Measurements from ENCODE around the gene VPS4A.
A peak's percentile ranks its signal among the peaks of the same experiment; 100 is the strongest.

Gene VPS4A

DNA sequence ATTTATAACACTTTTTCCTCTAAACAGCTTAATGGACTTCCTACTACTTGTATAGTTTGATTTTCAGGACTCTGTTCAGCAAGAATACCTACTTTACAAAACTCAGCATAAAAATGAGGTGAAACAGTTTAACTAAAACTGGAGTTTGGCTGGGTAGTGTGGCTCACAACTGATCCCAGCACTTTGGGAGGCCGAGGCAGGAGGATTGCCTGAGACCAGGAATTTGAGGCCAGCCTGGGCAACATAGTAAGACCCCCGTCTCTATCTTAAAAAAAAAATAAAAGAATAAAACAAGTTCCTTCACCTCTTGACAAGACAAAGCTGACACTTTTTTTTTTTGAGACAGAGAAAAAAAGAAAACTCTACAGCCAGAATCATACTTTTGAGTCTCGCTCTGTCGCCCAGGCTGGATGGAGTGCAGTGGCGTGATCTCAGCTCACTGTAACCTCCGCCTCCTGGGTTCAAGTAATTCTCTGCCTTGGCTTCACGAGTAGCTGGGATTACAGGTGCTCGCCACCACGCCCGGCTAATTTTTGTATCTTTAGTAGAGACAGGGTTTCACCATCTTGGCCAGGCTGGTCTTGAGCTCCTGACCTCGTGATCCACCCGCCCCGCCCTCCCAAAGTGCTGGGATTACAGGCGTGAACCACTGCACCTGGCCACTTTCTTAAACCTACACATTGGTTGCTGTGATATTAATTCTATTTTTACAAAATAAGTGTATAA lies 16.6 kb downstream of the VPS4A start:
- Histone ChIP-seq H3K4me1 (ENCODE audit: control insufficient read depth, insufficient read depth, low read length) (peaks cover 17% of the 10 kb centered on the region), H3K27me3 (ENCODE audit: control insufficient read depth, insufficient read depth, low read length) (no peaks in the 10 kb centered on the region), H3K9me3 (ENCODE audit: control insufficient read depth, insufficient read depth, low read depth, low read length) (no peaks in the 10 kb centered on the region), H3K9ac (ENCODE audit: low read length) (no peak overlapping the region), H3K4me3 (ENCODE audit: low read depth, low read length) (no peak overlapping the region; the same call in 1 of the 2 replicates), H3K36me3 (ENCODE audit: control insufficient read depth, insufficient read depth, low read length) (peaks cover 71% of the 10 kb centered on the region), H3K27ac (ENCODE audit: low read depth, low read length) (no peak overlapping the region)

DNA sequence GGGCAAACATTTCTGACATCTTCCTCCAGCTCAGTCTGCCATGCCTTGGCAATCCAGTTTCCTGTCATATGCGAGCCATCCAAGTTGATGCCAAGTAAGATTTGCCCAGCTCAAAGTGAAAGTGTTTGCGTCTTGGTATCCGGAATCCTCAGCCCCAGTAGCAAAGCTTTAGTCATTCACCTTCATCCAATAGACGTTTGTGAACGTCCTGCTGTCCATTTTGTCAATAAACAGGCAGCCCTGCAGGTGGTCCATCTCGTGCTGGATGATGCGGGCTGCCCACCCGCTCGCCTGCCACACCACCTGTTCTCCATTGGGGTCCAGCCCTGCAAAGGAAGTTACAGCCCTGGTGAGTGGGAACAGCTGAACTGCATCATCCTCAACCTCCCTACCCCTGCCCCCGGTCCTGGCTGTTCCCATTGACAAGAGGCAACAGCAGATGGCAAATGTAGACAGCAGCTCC lies 17.7 kb downstream of the VPS4A start:
- Histone ChIP-seq H3K9me3 (ENCODE audit: control insufficient read depth, insufficient read depth, low read depth, low read length) (no peaks in the 10 kb centered on the region), H3K27me3 (ENCODE audit: control insufficient read depth, insufficient read depth, low read length) (no peaks in the 10 kb centered on the region), H3K36me3 (ENCODE audit: control insufficient read depth, insufficient read depth, low read length) (peaks cover 70% of the 10 kb centered on the region), H3K27ac (ENCODE audit: low read depth, low read length) (no peak overlapping the region), H3K4me3 (ENCODE audit: low read depth, low read length) (peak overlapping the region; percentile 92), H3K4me1 (ENCODE audit: control insufficient read depth, insufficient read depth, low read length) (peaks cover 17% of the 10 kb centered on the region), H3K9ac (ENCODE audit: low read length) (peak overlapping the region; percentile 97)

DNA sequence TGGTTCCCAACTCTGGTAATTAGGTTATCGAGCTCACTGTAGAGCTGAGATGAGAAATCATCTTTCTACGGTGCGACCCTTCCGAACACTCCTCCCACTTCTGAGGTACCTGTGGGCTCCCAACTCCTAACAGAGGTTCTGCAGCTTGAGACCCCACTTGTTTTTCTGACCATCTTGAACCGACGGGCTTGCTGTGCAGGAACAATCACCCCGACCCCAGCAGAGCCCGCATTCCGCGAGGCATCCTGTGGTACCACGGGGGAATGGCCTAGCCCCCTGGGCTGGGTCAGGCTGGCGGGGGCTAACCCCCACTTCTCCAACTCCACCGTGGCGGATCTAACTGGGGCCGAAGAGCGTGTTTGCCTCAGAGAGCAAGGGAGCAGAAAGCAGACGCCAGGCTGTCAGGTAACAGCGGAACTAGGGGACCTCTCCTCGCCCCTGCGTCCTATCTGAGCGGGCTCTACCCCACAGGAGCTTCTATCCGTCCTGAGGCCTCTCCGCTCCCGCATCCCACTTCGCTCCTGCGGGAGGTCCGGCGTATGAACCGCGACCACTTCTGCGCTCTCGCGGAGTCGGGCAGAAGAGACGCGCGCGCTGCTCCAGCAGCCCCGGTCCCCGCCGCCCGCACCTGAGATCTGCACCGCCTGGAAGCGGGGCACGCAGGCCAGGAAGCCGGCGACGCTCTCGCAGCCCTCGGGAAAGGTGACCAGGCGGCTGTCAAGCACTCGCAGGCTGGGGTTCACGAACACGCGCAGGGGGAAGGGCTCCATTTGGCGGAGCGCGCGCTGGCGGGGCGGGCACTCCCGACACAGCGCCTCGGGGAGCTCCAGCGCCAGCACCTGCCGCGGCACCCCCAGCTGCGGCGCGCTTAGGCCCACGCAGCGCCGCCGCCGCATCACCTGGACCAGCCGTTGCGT lies 18.5 kb downstream of the VPS4A start:
- peak overlapping the region; percentile 93 for H3K27ac ChIP-seq (ENCODE audit: low read depth, low read length)
- H3K9ac ChIP-seq (ENCODE audit: low read length): peak overlapping the region; percentile 97
- H3K27me3 ChIP-seq (ENCODE audit: control insufficient read depth, insufficient read depth, low read length): no peaks in the 10 kb centered on the region
- peaks cover 70% of the 10 kb centered on the region for H3K36me3 ChIP-seq (ENCODE audit: control insufficient read depth, insufficient read depth, low read length)
- H3K9me3 ChIP-seq (ENCODE audit: control insufficient read depth, insufficient read depth, low read depth, low read length): no peaks in the 10 kb centered on the region
- peaks cover 17% of the 10 kb centered on the region for H3K4me1 ChIP-seq (ENCODE audit: control insufficient read depth, insufficient read depth, low read length)
- peak overlapping the region; percentile 92 for H3K4me3 ChIP-seq (ENCODE audit: low read depth, low read length)

DNA sequence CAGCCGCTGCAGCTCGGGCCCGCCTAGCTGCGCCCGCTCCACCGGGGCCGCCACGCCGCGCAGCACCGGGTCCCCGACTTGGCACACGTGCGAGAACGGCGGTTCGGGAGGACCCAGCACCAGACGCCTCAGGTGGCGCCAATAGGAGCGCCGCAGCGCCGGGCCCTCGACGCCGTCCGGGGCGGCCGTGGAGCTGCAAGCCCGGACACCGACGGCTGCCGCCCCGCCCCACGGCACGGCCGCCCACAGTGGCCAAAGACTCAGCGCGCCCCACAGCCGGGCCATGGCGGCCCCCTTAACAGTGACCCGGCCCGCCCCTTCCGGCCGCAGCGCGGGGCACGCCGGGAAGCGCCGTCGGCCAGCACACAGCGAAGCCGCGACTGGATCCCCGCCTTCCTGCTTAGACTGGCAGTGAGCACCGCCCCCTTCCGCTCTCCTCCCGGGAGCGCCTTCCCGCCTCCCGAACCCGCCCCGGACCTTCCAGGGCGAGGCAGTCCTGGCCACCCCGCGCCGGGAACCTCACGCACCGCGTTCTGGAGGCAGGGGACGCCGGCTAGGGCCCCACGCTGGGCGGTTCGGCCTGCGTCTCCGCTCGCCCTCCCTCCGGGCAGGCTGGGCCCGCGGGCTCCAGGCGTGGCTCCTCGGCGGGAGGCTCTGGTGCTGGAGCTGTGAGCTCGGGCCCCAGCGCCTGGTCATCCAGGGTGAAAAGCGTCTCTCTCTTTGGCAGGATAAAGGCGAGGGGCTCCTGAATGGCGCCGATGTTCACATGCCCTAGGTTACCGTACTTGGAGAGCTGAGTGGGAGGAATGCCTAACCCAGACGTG lies 19.3 kb downstream of the VPS4A start, which contains the start of gene PDF:
TSS of gene PDF (minus strand) at position 303 of the 824 bp plus-strand sequence. CDS start at position 285, 18 bp downstream.
- peak within 1 kb of the TSS; percentile 93 for H3K27ac ChIP-seq (ENCODE audit: low read depth, low read length)
- H3K27me3 ChIP-seq (ENCODE audit: control insufficient read depth, insufficient read depth, low read length): no peaks in the 10 kb centered on the region
- peak within 1 kb of the TSS; percentile 97 for H3K9ac ChIP-seq (ENCODE audit: low read length)
- peak within 1 kb of the TSS; percentile 92 for H3K4me3 ChIP-seq (ENCODE audit: low read depth, low read length)
- no peaks in the 10 kb centered on the region for H3K9me3 ChIP-seq (ENCODE audit: control insufficient read depth, insufficient read depth, low read depth, low read length)
- H3K4me1 ChIP-seq (ENCODE audit: control insufficient read depth, insufficient read depth, low read length): peaks cover 17% of the 10 kb centered on the region
- peaks cover 73% of the 10 kb centered on the region for H3K36me3 ChIP-seq (ENCODE audit: control insufficient read depth, insufficient read depth, low read length)

DNA sequence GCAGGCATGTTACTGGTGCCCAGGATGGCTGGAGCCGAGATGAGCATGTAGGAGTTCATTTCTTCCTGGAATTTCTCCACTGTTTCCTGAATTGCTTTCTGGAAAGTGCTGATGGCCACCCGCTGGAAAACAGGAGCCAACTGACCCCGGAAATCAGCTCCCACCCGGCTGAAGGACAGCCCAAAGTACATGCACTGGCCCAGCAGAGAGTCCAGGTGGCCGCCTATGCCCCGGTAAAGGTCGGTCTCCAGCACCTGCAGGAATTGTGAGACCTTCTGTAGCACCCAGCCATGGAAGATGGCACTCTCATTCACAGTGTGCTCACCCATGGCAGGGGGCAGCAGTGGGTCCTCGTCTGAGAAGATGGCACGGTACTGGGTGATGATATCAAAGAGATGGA lies 23.5 kb downstream of the VPS4A start:
- Histone ChIP-seq H3K4me3 (ENCODE audit: low read depth, low read length) (no peak overlapping the region), H3K9ac (ENCODE audit: low read length) (no peak overlapping the region), H3K9me3 (ENCODE audit: control insufficient read depth, insufficient read depth, low read depth, low read length) (no peaks in the 10 kb centered on the region), H3K27ac (ENCODE audit: low read depth, low read length) (no peak overlapping the region), H3K36me3 (ENCODE audit: control insufficient read depth, insufficient read depth, low read length) (peaks cover 52% of the 10 kb centered on the region), H3K27me3 (ENCODE audit: control insufficient read depth, insufficient read depth, low read length) (no peaks in the 10 kb centered on the region), H3K4me1 (ENCODE audit: control insufficient read depth, insufficient read depth, low read length) (peaks cover 10% of the 10 kb centered on the region)

GRCh38 chr16:69338557-69339288 lies 27.6 kb downstream of the VPS4A start:
- Histone ChIP-seq H3K27ac (ENCODE audit: low read depth, low read length) (peak overlapping the region; percentile 81), H3K9me3 (ENCODE audit: control insufficient read depth, insufficient read depth, low read depth, low read length) (no peaks in the 10 kb centered on the region), H3K4me3 (ENCODE audit: low read depth, low read length) (peak overlapping the region; percentile 85), H3K4me1 (ENCODE audit: control insufficient read depth, insufficient read depth, low read length) (peaks cover 6% of the 10 kb centered on the region; the same call in 1 of the 2 replicates), H3K27me3 (ENCODE audit: control insufficient read depth, insufficient read depth, low read length) (no peaks in the 10 kb centered on the region), H3K9ac (ENCODE audit: low read length) (peak overlapping the region; percentile 95), H3K36me3 (ENCODE audit: control insufficient read depth, insufficient read depth, low read length) (peaks cover 65% of the 10 kb centered on the region)

DNA sequence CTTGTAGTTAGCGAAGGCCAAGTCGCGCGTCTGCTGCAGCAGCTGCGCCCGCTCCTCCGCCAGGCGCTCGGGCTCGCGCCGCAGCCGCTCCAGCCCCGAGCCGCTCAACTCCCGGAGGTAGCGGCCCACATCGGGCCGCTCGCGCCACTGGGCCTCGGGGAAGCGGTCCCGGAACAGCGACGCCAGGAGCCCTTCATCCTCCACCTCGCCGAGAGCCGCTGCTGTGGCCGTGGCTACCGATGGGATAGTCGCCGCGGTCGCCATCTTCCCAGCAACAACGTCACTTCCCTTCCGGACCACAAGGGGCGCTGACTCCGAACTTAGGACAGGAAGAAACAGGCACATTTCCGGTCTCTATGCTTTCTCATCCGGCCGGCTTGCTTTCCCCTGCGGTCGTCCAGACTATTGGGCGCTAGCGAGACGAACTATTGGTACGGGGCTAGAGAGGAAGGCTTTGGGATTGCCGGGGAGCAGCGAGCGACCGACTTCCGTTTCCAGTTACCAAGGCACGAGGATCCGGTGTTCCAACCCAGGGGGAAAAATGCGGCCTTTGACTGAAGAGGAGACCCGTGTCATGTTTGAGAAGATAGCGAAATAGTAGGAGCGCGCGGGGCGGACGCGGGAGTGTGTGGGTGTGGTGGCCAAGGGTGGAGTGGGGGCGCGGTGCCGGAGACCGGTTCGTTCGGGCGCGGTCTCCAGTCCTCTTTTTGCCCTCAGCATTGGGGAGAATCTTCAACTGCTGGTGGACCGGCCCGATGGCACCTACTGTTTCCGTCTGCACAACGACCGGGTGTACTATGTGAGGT lies 28.3 kb downstream of the VPS4A start, which contains the start of the genes COG8 and NIP7:
TSS of gene COG8 (minus strand) at position 276 of the 806 bp plus-strand sequence. CDS start at position 264, 12 bp downstream.
TSS of gene NIP7 (plus strand) at position 484 of the 806 bp plus-strand sequence. CDS start at position 542, 58 bp downstream.
- Histone ChIP-seq H3K27me3 (ENCODE audit: control insufficient read depth, insufficient read depth, low read length) (no peaks in the 10 kb centered on the region), H3K9me3 (ENCODE audit: control insufficient read depth, insufficient read depth, low read depth, low read length) (no peaks in the 10 kb centered on the region), H3K36me3 (ENCODE audit: control insufficient read depth, insufficient read depth, low read length) (peaks cover 62% of the 10 kb centered on the region), H3K4me3 (ENCODE audit: low read depth, low read length) (peak within 1 kb of the TSS; percentile 85), H3K4me1 (ENCODE audit: control insufficient read depth, insufficient read depth, low read length) (peaks cover 6% of the 10 kb centered on the region; the same call in 1 of the 2 replicates), H3K27ac (ENCODE audit: low read depth, low read length) (peak within 1 kb of the TSS; percentile 81), H3K9ac (ENCODE audit: low read length) (peak within 1 kb of the TSS; percentile 97)

DNA sequence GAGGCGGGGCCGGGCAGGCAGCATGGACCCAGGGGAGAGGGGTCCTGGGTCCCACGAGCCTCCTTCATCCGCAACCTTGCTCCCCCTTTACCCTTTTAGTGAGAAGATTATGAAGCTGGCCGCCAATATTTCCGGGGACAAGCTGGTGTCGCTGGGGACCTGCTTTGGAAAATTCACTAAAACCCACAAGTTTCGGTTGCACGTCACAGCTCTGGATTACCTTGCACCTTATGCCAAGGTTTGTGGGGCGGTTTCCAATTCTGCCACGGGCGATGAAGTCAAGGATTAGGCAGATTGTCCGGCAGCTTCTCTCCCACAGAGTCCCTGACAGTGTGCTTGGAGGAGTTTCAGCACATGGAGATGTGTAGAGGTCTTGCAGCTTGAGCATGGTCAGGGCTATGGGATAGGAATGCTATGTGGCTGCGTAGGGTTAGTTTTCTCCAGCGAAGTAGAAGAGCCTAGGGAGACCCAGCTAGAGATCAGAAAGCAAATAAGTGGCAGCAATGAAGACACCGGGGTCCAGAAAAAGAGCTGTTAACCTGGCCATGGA lies 29.0 kb downstream of the VPS4A start:
- Histone ChIP-seq H3K9ac (ENCODE audit: low read length) (peak overlapping the region; percentile 97), H3K27me3 (ENCODE audit: control insufficient read depth, insufficient read depth, low read length) (no peaks in the 10 kb centered on the region), H3K4me3 (ENCODE audit: low read depth, low read length) (peak overlapping the region; percentile 85), H3K36me3 (ENCODE audit: control insufficient read depth, insufficient read depth, low read length) (peaks cover 56% of the 10 kb centered on the region), H3K9me3 (ENCODE audit: control insufficient read depth, insufficient read depth, low read depth, low read length) (no peaks in the 10 kb centered on the region), H3K4me1 (ENCODE audit: control insufficient read depth, insufficient read depth, low read length) (peaks cover 6% of the 10 kb centered on the region; the same call in 1 of the 2 replicates), H3K27ac (ENCODE audit: low read depth, low read length) (peak overlapping the region; percentile 56)

DNA sequence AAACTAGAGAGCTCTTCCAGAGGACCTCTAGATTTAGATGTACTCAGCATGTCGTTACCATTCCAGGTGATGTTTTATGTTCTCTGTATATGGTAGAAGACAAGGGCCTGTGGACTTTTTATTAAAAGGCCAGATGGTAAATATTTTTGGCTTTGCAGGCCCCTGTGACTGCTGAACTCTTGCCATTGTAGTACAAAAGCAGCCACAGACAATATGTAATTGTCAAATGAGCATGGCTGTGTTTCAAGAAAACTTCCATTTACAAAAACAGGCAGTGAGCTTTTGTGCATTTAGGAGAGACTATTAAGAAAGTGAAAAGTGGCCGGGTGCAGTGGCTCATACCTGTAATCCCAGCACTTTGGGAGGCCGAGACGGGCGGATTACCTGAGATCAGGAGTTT lies 33.0 kb downstream of the VPS4A start:
- Histone ChIP-seq H3K4me1 (ENCODE audit: control insufficient read depth, insufficient read depth, low read length) (no peaks in the 10 kb centered on the region), H3K27me3 (ENCODE audit: control insufficient read depth, insufficient read depth, low read length) (no peaks in the 10 kb centered on the region), H3K36me3 (ENCODE audit: control insufficient read depth, insufficient read depth, low read length) (peaks cover 41% of the 10 kb centered on the region), H3K9me3 (ENCODE audit: control insufficient read depth, insufficient read depth, low read depth, low read length) (no peaks in the 10 kb centered on the region), H3K27ac (ENCODE audit: low read depth, low read length) (no peak overlapping the region), H3K9ac (ENCODE audit: low read length) (no peak overlapping the region), H3K4me3 (ENCODE audit: low read depth, low read length) (no peak overlapping the region)
